GM18505 (cell line): ENCODE data around the gene EVC2.

Experiments
- ATAC-seq: cut with Tn5 transposase; IDR thresholded peaks from one replicate; pipeline ENCODE4 v1.9.1; 2021; ENCODE audit not compliant: unreplicated experiment
- POLR2A ChIP-seq: IDR thresholded peaks from 4 replicates; pipeline ENCODE4 v1.6.1; 2011; ENCODE audit warnings: borderline replicate concordance; ENCODE audit not compliant: insufficient read depth, insufficient read length; ENCODE audit errors: extremely low read depth

EVC2 gene

GRCh38 chr4:5526080-5526846 lies 182.1 kb downstream of the EVC2 start:
- no peak for TF ChIP-seq POLR2A
- ATAC-seq, result no peak

- ATAC-seq, result no peak
Measured at GRCh38 chr4:5524446-5525299, 183.7 kb downstream of the EVC2 start.

GRCh38 chr4:5517372-5517771 lies 191.0 kb downstream of the EVC2 start:
- ATAC-seq, result no peak
- no peak for TF ChIP-seq POLR2A

More at GRCh38 chr4:5524446-5525299, 183.7 kb downstream of the EVC2 start:
- TF ChIP-seq POLR2A, result no peak

GRCh38 chr4:5515646-5516045 lies 192.7 kb downstream of the EVC2 start:
- no peak for TF ChIP-seq POLR2A
- no peak for ATAC-seq
